ENCODE measurements around the gene RASAL2. TPM values are rescaled to one million over a fixed set of nuclear protein-coding genes. Genes with fewer than 3 reads are reported as not detected.

RASAL2 gene
- total and polyA plus RNA-seq, 9 of the 15 experiments (the other 6 are each of a cell fraction or from before 2014, with no cell fraction given), result 0.13 to 1.0 (median 0.62) TPM

DNA sequence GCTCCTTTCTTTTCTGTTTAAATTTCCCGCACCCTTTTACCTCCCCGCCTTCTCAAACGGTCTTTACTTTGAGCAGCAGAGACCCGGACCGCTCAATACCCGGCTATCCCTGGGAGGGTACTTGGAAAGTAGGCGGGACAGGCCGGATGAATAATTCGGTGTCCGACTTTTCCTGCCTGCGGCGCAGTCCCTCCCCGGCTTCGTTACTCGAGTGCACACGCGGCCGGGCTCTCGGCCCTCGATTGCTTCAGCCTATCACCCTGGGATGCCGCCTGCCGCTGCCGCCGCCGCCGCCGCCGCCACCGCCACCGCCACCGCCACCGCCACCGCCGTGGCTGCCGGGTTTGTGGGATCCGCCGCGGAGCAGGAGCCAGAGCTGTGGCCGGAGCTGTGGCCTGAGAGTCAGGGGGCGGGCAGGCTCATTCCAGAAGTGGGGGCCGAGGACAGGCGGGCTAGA is 382 bp upstream of the RASAL2 start (continued):
- TF ChIP-seq IRF2 (CRISPR knock-in tag; IDR thresholded peaks at IDR 0.05) (0 out of 2 replicates have a peak, but pooled peaks have one; percentile 44), PTBP1 (IDR thresholded peaks at IDR 0.05; ENCODE audit: low read depth, low read length) (no peak), FUS (optimal IDR thresholded peaks at IDR 0.05; ENCODE audit: low read depth, low read length) (no peak), ELK3 (CRISPR knock-in tag; IDR thresholded peaks at IDR 0.05) (no peak), TAL1 (IDR thresholded peaks at IDR 0.05) (no peak), MYBL2 (IDR thresholded peaks at IDR 0.05; ENCODE audit: low read depth) (no peak), MYBL2 (CRISPR knock-in tag; IDR thresholded peaks at IDR 0.05; ENCODE audit: borderline replicate concordance) (no peak), ZNF347 (CRISPR knock-in tag; IDR thresholded peaks at IDR 0.05; ENCODE audit: low read depth) (no peak), CHD2 (IDR thresholded peaks at IDR 0.05; ENCODE audit: low read depth, low read length) (no peak), ELF1 (tag; IDR thresholded peaks at IDR 0.05) (no peak)
- TF ChIP-seq, protein P1, sequence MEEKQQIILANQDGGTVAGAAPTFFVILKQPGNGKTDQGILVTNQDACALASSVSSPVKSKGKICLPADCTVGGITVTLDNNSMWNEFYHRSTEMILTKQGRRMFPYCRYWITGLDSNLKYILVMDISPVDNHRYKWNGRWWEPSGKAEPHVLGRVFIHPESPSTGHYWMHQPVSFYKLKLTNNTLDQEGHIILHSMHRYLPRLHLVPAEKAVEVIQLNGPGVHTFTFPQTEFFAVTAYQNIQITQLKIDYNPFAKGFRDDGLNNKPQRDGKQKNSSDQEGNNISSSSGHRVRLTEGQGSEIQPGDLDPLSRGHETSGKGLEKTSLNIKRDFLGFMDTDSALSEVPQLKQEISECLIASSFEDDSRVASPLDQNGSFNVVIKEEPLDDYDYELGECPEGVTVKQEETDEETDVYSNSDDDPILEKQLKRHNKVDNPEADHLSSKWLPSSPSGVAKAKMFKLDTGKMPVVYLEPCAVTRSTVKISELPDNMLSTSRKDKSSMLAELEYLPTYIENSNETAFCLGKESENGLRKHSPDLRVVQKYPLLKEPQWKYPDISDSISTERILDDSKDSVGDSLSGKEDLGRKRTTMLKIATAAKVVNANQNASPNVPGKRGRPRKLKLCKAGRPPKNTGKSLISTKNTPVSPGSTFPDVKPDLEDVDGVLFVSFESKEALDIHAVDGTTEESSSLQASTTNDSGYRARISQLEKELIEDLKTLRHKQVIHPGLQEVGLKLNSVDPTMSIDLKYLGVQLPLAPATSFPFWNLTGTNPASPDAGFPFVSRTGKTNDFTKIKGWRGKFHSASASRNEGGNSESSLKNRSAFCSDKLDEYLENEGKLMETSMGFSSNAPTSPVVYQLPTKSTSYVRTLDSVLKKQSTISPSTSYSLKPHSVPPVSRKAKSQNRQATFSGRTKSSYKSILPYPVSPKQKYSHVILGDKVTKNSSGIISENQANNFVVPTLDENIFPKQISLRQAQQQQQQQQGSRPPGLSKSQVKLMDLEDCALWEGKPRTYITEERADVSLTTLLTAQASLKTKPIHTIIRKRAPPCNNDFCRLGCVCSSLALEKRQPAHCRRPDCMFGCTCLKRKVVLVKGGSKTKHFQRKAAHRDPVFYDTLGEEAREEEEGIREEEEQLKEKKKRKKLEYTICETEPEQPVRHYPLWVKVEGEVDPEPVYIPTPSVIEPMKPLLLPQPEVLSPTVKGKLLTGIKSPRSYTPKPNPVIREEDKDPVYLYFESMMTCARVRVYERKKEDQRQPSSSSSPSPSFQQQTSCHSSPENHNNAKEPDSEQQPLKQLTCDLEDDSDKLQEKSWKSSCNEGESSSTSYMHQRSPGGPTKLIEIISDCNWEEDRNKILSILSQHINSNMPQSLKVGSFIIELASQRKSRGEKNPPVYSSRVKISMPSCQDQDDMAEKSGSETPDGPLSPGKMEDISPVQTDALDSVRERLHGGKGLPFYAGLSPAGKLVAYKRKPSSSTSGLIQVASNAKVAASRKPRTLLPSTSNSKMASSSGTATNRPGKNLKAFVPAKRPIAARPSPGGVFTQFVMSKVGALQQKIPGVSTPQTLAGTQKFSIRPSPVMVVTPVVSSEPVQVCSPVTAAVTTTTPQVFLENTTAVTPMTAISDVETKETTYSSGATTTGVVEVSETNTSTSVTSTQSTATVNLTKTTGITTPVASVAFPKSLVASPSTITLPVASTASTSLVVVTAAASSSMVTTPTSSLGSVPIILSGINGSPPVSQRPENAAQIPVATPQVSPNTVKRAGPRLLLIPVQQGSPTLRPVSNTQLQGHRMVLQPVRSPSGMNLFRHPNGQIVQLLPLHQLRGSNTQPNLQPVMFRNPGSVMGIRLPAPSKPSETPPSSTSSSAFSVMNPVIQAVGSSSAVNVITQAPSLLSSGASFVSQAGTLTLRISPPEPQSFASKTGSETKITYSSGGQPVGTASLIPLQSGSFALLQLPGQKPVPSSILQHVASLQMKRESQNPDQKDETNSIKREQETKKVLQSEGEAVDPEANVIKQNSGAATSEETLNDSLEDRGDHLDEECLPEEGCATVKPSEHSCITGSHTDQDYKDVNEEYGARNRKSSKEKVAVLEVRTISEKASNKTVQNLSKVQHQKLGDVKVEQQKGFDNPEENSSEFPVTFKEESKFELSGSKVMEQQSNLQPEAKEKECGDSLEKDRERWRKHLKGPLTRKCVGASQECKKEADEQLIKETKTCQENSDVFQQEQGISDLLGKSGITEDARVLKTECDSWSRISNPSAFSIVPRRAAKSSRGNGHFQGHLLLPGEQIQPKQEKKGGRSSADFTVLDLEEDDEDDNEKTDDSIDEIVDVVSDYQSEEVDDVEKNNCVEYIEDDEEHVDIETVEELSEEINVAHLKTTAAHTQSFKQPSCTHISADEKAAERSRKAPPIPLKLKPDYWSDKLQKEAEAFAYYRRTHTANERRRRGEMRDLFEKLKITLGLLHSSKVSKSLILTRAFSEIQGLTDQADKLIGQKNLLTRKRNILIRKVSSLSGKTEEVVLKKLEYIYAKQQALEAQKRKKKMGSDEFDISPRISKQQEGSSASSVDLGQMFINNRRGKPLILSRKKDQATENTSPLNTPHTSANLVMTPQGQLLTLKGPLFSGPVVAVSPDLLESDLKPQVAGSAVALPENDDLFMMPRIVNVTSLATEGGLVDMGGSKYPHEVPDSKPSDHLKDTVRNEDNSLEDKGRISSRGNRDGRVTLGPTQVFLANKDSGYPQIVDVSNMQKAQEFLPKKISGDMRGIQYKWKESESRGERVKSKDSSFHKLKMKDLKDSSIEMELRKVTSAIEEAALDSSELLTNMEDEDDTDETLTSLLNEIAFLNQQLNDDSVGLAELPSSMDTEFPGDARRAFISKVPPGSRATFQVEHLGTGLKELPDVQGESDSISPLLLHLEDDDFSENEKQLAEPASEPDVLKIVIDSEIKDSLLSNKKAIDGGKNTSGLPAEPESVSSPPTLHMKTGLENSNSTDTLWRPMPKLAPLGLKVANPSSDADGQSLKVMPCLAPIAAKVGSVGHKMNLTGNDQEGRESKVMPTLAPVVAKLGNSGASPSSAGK (IDR thresholded peaks at IDR 0.05), result peak; percentile 85
- TF ChIP-seq, protein P2, sequence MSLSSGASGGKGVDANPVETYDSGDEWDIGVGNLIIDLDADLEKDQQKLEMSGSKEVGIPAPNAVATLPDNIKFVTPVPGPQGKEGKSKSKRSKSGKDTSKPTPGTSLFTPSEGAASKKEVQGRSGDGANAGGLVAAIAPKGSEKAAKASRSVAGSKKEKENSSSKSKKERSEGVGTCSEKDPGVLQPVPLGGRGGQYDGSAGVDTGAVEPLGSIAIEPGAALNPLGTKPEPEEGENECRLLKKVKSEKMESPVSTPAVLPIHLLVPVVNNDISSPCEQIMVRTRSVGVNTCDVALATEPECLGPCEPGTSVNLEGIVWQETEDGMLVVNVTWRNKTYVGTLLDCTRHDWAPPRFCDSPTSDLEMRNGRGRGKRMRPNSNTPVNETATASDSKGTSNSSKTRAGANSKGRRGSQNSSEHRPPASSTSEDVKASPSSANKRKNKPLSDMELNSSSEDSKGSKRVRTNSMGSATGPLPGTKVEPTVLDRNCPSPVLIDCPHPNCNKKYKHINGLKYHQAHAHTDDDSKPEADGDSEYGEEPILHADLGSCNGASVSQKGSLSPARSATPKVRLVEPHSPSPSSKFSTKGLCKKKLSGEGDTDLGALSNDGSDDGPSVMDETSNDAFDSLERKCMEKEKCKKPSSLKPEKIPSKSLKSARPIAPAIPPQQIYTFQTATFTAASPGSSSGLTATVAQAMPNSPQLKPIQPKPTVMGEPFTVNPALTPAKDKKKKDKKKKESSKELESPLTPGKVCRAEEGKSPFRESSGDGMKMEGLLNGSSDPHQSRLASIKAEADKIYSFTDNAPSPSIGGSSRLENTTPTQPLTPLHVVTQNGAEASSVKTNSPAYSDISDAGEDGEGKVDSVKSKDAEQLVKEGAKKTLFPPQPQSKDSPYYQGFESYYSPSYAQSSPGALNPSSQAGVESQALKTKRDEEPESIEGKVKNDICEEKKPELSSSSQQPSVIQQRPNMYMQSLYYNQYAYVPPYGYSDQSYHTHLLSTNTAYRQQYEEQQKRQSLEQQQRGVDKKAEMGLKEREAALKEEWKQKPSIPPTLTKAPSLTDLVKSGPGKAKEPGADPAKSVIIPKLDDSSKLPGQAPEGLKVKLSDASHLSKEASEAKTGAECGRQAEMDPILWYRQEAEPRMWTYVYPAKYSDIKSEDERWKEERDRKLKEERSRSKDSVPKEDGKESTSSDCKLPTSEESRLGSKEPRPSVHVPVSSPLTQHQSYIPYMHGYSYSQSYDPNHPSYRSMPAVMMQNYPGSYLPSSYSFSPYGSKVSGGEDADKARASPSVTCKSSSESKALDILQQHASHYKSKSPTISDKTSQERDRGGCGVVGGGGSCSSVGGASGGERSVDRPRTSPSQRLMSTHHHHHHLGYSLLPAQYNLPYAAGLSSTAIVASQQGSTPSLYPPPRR (CRISPR knock-in tag; IDR thresholded peaks at IDR 0.05; ENCODE audit: borderline replicate concordance), result no peak

Measured in K562 (cell line).